Suppressor macrophage treated with lipopolysaccharide for 1 hour (primary cell): ENCODE data around the gene STYXL2.

Source experiments
- DNase-seq, 3 donors: peaks; one replicate each; pipeline ENCODE4 v3.0.0-alpha.2; 2020 to 2022

STYXL2 gene

DNA sequence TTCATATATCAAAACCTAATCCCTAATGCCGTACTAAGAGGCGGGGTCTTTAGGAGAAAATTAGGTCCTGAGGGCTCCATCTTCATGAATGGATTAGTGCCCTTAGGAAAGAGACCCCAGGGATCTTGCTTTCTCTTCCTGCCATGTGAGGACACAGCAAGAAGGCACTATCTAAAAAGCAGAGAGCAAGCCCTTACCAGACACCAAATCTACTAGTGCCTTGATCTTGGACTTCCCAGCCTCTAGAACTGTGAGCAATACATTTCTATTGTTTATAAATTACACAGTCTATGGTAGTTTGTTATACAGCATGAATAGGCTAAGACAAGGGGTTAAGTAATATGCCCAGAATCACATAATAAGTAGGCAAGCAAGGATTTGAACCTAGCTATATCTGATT is 42.9 kb downstream of the STYXL2 start:
- no peak for DNase-seq

DNA sequence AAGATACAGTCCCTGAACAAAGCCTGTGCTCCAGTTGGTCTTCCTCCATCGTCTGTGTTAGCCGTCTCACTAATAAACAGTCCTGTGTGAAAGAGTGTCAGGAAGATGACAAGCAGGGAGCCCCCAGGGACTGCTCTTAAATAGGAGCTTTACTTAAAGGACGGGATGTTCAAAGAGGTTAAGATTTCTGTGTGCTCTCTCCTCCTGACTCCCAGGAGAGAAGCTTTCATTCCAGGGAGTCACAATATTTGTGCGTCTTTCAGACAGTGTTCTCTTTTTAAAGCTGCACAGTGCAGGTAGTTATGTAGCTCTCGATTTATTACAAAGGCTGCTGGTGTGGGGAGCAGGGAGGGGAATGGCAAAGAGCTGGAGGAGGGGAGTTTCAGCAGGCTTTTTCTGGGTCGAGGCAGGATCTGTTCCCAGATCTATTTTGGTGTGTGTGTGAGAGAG is 43.5 kb downstream of the STYXL2 start:
- DNase-seq, result no peak

DNA sequence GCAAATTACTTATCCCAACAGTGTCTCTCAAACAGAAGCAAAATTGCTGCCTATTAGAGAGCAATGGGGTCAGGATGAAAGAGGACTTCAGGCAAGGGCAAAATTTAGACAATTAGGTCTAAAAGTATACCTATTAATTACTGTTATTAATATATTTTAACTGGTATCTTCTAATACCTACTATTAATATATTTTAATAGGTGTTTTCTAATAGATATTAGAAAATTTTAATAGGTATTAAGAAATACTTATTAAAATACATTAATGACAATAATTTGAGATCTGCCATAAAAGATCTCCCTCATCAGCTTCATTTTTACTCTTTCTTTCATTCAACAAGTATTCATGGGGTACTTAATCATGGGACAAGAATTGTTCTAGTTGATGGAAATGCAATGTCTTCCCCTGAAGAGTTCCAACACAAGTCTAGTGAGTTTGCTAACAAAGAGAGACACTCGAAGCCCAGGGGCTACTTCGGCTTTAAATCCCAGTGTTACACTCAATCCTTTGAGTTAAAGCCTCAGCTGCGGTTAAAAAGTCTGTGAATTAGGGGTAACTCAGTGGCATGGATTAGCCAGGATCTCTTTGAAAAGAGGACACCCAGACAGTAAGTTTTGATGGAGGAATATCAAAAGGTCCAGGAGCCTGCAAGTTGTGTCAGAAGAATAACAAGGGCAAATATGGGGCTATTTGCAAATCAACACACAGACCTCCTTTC is 44.1 kb downstream of the STYXL2 start:
- no peak for DNase-seq

DNA sequence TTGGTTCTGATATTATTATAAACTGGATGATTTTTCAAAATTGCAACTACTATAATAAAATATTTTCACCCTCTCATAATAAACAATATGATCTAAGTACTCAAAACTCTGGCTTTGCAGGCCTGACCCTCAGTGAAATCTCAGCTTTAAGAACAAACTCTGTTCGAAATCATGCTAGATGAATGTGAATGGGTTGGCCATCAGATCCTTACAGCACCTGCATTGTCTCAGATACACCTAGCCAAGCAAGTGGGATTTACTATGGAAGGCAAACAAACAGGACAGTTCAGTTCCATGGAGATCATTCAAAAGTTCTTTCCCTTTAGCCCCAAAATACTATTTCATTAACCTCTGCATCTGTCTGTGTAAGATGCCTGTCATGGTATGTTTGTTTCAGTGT is 44.8 kb downstream of the STYXL2 start:
- no peak for DNase-seq

DNA sequence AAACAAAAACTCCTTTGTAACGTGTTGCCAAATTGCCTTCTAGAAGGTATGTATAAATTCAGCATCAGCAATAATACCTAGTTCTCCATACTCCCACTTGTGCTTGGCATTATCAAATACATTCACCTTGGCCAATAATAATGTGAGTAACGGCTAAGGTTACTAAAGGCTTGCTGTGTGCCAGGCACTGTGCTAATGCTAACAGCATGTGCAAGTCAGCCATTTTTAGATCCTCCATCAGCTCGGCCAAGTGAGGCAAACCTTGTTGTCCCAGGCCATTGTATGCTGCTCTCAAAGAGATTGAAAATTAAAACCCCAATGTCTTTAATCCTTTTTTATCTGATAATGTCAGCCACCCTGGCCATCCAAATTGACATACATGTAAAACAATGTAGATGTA is 48.1 kb downstream of the STYXL2 start:
- no peak for DNase-seq
